Keratinocyte (primary cell): Measurements from ENCODE around the gene JAM2.
A peak's percentile ranks its signal among the peaks of the same experiment; 100 is the strongest.

ENCODE experiments used
- CTCF ChIP-seq, 3 experiments: IDR thresholded peaks in 1 of 3; conservative IDR thresholded peaks in 1 of 3; optimal IDR thresholded peaks in 1 of 3; 2 replicates in 2 of 3; 3 replicates in 1 of 3; pipeline versions ENCODE3 to v1.5.1; 2011; ENCODE audit warnings: low read length in 3 of 3, mild to moderate bottlenecking in 3 of 3, moderate library complexity in 2 of 3, control low read depth in 1 of 3, inconsistent platforms in 1 of 3; ENCODE audit not compliant: insufficient read depth in 2 of 3; ENCODE audit errors: extremely low read depth in 1 of 3
- EZH2 ChIP-seq: IDR thresholded peaks from one replicate; pipeline ENCODE4 v1.6.1; 2012; ENCODE audit warnings: inconsistent platforms, mild to moderate bottlenecking, low read length, moderate library complexity

GRCh38 chr21:25608044-25608737 is 30.9 kb upstream of the JAM2 start:
- TF ChIP-seq CTCF (optimal IDR thresholded peaks at IDR 0.05 in 1 of 3, IDR thresholded peaks at IDR 0.05 in 1 of 3, conservative IDR thresholded peaks at IDR 0.05 in 1 of 3; ENCODE audit: extremely low read depth in 1 of 3, insufficient read depth in 2 of 3, low read length in 3 of 3) (peak; percentile 79 to 97 (median 93)), EZH2 (no peak)
